HG03064 (cell line): ENCODE measurements around the gene LRRC3.
"Not testable (repeated sequence)": the region's sequence is repeated elsewhere in the genome, so short reads cannot be mapped to it uniquely, and the experiment has no call there.

ENCODE experiments used
- ATAC-seq: cut with Tn5 transposase; IDR thresholded peaks from one replicate; pipeline ENCODE4 v1.9.1; 2021; ENCODE audit warnings: low read depth; ENCODE audit not compliant: unreplicated experiment

The LRRC3 gene, protein sequence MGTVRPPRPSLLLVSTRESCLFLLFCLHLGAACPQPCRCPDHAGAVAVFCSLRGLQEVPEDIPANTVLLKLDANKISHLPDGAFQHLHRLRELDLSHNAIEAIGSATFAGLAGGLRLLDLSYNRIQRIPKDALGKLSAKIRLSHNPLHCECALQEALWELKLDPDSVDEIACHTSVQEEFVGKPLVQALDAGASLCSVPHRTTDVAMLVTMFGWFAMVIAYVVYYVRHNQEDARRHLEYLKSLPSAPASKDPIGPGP

DNA sequence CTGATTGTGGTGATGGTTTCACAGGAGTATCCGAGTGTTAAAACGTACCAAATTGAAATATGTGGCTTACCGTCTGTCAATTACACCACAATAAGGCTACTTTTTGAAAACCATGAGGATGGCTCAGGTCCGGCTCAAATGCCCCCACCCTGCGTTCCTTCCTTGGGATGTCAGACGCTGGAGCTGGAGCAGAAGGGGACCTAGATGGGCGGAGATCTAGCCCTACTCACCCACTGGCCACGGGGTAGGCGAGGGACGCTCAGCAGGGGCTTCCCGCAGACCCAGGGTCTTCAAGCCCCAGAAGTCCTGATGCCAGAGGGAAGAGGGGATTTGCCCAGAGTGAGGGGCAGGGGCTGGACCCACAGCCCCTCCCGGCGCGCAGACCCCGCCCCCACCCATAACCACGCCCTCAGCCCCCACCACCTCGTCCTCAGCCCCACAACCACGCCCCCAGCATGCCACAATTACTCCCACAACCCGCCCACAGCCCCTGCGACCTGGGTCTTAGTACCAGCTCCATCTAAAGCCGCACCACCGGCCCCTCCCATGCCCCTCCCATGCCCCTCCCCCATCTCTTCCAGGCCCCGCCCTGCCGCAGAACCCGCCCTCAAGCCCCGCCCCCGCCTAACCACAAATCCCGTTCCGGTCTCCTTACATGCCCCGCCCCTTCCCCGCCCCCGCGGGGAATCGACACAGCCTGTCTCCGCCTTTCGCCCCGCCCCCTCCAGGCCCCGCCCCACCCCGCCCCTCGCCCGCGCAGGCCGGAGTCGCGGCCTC lies at the start of gene LRRC3:
LRRC3 (plus strand) TSS at position 764 of the 777 bp plus-strand sequence. CDS start 1,135 bp downstream, outside the sequence.
- no peak for ATAC-seq

DNA sequence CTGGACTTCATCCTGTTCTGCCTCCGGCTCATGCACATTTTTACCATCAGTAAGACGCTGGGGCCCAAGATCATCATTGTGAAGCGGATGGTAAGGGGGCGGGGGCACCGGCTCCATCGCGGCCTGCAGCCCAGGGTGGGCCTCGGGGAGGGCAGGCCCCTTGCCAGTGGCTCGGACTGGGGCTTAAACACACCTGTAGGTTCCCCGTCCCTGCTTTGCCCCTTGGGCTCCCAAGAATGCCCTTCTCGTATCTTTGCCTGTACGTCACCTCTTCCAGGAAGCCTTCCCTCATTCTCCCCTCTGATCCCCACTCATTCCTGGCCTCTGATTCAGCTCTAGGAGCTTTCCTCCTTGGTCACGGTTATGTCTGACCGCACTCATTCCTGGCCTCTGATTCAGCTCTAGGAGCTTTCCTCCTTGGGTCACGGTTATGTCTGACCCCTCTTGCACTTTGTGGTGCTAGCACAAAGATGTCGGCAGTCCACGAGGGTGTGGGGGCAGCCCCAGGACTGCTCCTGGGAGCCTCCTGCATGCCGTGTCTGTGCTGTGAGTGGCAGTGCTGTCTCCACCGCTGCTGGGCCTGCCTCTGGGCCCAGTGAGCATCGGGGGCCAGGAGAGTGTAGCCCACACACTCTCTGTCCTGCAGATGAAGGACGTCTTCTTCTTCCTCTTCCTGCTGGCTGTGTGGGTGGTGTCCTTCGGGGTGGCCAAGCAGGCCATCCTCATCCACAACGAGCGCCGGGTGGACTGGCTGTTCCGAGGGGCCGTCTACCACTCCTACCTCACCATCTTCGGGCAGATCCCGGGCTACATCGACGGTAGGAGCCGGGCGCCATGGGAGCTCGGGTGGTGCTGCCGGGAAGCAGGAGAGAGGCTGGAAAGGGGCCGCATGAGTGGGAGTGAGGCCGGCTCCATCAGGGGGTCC lies 49.1 kb upstream of the LRRC3 start:
- no peak for ATAC-seq

DNA sequence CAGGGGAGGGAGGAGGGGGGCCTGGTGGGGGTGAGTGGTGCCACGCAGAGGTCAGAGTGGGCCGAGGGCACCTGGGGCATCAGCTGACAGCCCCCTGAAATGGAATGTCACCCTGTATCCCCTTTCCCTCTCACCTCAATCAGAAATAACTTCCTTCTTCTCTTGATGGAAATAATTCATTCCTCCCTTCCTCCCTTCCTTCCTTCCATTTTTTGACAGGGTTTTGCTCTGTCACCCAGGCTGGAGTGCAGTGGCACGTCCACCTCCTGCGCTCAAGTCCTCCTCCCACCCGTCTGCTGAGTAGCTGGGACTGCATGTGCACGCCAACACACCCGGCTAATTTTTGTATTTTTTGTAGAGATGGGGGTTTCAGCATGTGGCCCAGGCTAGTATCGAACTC lies 48.4 kb upstream of the LRRC3 start:
- no peak for ATAC-seq

DNA sequence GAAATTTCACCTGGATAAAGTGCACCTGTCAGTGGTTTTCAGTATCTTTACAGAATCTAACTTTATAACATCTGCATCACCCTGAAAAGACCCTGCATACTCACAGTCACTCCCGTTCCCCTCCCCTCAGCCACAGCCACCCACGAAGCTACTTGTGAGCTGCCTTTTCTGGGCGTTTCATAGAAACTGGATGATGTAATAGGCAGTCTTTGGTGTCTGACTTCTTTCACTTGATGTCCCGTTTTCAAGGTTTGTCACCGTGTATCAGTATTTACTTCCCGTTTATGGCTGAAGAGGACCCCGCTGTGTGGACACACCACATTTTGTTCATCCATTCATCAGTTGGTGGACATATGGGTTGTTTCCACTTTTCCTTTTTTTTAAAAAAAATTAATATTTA lies 47.8 kb upstream of the LRRC3 start:
- ATAC-seq = no peak

DNA sequence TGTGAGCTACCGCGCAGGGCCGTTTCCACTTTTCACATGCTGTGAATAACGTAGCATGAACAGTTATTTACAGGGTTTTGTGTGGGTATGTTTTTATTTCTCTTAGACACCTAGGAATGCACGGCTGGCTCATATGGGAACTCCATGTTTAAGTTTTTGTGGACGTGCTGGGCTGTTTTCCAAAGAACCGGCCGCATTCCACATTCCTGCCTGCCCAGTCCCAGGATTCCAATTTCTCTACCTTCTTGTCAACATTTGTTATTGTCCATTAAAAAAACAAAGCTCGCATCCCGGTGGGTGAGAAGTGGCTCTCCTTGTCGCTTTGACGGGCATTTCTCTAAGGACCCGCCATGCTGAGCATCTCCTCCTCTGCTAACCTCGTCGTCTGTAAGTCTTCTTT lies 47.1 kb upstream of the LRRC3 start:
- no peak for ATAC-seq

DNA sequence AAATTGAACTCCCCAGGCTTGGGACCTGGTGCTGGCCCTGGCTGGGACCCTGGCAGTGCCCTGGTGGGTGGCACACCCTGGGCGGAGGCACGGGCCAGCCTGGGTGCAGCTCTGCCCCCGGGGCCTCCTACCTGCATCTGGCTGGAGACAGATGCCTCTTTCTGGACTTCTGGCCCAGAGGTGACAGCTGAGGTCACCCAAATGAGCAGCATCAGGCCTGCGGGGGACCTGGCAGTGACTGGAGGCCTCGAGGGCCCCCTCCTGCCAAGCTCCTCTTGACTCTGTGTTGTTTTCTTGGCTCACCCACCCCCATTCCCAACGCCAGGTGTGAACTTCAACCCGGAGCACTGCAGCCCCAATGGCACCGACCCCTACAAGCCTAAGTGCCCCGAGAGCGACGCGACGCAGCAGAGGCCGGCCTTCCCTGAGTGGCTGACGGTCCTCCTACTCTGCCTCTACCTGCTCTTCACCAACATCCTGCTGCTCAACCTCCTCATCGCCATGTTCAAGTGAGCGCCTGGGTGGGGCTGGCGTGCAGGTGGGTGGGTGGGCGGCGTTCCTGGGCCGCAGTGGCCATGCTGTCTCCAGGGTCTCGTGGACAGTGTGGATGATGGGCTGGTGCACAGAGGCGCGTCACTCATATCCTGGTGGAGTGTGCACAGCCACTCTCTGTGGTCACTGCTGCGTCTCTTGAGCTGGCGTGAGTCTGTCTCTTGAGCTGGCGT lies 41.6 kb upstream of the LRRC3 start:
- no peak for ATAC-seq

DNA sequence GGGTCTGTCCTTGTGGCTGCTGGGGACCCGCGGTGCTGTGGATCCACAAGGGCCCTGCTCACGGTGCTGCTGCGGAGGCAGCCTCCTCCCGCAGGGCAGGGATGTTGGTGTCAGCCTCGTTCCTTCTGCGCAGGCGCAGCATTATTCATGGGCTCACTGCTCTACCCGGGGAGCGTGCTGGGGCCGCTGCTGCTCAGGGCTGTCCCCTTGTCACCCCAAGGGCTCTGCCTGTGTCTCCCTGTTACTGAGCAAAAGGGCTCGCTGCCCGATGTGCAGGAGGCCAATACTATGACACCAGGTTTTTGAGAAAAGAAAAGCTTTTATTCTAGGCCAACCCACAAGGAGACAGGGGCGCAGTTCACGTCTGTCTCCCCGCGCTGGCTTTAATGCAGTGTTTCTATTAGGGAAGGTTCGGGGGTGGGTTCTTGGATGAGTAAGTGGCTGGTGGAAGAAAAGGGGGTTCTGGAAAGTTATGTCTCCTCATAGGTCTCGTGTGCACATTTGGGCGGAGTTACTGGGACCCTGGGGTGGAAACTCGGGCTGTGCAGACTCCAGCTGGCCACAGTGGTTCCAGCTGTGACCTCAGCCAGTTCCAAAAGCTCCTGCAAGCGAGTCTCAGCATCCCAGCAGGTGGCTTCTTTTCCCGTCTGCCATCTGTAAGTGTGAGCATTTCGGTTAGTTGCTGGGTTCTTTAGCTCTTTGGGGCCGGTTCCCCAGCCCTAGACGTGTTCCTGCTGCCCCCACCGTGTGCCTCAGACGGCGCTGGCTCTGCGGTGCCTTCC lies 40.8 kb upstream of the LRRC3 start:
- ATAC-seq = no peak

DNA sequence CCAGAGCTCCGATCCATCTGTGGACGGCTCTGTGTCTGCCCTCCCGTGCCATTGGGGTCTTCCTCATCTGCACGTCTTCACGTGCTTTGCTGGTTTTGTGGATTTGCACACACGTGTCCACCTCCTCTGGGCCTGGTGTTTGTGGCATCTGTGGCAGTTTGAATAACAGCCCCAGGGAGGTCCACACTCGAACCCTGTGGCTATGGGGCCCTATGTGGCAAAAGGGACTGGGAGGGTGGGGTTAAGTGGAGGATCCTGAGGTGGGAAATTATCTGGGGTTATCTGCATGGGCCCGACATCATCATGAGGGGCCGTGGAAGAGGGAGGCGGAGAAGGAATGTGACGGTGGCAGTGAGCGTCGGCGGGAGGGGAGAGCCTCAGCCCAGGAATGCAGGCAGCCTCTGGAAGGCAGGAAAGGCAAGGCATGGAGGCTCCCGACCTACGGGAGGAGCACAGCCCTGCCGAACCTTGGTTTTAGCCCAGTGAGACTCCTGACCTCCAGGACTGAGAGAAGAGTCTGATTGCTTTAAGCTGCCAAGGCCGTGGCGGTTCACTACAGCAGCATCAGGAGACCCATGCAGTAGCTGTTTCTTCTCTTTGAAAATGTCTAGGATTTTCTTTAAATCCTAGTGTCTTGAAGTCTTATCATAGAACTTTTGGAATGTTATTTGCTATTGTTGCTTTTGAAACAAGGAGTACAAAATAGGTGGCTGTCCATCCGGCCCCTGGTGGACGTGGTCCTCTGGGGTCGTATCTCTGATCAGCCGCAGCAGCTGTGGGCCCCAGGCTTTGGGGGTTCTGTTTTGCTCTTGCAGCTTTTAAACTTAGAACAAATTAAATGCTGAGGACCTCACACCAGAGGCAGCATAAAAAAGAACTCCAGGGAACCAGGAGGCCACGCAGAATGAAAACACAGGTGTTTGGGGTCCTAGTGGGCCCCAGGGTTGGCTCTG lies 40.0 kb upstream of the LRRC3 start:
- no peak for ATAC-seq

DNA sequence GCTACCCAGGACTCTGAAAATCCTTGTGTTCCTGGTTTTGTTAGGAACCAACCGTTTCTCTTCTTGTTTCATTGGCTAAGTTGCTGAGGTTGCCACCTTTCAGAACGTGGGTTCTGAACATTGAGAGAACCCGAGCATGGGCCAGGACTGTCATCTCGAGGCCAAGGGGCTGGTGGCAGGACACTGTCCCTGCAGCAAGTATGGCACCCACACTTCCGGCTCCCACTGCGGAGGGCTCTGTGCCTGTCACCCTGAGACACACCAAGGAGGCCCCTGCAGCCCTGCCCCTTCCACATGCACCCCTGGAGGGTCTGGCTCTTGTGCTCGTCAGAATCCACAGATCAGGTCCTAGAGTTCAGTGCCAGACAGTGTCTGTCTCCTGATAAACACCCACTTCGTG lies 39.1 kb upstream of the LRRC3 start:
- no peak for ATAC-seq

DNA sequence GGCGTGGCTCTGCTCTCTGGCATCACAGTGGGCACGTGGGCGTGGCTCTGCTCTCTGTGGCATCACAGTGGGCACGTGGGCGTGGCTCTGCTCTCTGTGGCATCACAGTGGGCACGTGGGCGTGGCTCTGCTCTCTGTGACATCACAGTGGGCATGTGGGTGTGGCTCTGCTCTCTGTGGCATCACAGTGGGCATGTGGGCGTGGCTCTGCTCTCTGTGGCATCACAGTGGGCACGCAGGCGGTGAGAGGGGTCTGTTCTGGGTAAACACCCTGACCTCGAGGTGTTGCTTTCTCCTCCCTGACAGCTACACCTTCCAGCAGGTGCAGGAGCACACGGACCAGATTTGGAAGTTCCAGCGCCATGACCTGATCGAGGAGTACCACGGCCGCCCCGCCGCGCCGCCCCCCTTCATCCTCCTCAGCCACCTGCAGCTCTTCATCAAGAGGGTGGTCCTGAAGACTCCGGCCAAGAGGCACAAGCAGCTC lies 37.6 kb upstream of the LRRC3 start:
- not testable (repeated sequence) for ATAC-seq

DNA sequence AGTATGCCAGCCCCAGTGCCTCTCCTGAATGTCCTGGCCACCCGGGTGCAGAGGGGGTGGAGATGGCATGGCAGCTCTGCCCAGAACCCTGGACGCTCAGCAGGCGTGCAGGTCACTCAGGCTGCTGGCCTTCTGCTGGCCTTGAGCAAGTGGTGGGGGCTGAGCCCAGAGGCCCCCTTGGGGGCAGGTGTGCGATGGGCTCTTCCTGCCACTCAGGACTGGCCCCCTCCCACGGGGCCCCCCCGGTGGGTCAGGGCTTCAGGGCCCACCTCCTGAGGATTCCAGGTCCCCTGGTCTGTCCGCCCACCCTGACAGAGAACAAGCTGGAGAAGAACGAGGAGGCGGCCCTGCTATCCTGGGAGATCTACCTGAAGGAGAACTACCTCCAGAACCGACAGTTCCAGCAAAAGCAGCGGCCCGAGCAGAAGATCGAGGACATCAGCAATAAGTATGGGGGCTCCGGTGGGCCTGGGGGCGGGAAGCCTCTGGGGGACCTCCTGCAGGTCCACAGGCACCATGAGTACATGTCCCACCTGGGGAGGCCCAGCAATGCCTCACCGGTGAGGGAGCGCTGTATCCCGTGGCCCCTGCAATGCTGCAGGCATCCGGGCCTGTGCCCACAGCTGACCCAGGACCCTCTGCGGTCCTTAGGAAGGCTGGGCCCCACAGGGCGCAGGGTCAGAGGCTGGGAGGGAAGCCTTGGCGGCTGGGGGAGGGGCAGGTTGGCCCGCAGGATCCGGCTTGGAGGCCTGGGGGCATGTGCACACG lies 37.0 kb upstream of the LRRC3 start:
- ATAC-seq = no peak

DNA sequence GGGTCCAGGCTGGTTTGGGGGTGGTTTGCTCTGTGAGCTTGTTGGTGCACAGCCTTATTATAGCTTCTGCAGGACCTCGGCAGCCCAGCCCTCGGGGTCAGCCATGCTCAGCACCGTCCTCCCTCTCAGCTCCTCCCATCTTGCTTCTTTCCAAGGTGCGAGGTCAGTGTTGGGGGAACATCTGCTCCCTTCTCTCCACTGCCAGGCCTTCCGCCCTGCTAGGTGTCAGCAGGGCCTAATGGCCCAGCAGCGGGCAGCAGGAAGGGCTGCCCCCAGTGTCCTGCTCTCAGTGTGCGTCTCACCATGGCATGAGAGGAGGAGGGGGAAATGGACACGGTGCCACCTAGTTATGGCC lies 36.5 kb upstream of the LRRC3 start:
- ATAC-seq = no peak

DNA sequence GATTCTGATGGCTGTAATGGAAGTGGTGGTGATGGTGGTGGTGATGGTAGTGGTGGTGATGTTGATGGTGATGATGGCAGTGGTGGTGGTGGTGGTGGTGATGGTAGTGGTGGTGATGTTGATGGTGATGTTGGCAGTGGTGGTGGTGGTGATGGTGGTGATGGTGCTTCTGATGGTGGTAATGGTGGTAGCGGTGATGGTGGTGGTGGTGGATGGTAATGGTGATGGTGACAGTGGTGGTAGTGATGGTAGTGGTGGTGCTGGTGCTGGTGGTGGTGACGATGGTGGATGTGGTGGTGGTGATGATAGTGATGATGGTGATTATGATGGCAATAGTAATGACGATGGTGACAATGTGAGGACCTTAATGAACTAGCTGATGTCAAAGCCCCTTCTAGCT lies 35.6 kb upstream of the LRRC3 start:
- no peak for ATAC-seq

DNA sequence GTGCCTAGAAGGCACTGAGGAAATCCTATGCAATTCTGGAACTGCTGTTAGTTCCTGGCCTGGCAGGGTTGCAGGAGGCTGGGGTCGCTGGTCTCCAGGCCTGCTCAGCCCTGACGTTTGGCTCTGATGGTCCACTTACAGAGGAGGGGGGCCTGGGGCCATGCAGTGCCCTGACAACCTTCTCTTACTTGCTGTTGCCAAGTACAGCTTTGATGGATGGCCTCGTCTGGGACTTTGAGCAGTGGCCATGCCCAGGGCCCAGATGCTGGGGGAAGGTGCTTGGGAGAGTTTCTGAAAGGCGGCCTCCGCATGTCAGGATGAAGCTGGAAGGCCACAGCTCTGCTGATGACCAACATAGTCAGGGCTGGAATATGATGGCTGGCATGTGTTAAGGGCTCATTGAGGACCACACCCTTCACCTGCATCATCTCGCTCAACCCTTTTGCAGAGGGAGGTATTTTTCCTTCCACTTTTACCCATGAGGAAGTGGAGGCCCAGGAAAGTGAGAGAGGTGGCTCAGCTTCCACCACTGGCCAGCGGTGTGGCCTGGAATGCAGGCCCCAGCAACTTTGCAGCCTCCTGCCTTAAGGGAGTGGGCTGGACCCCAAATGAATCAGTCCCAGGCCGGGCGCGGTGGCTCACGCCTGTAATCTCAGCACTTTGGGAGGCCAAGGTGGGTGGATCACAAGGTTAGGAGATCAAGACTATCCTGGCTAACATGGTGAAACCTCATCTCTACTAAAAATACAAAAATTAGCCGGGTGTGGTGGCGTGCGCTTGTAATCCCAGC lies 34.7 kb upstream of the LRRC3 start:
- no peak for ATAC-seq

DNA sequence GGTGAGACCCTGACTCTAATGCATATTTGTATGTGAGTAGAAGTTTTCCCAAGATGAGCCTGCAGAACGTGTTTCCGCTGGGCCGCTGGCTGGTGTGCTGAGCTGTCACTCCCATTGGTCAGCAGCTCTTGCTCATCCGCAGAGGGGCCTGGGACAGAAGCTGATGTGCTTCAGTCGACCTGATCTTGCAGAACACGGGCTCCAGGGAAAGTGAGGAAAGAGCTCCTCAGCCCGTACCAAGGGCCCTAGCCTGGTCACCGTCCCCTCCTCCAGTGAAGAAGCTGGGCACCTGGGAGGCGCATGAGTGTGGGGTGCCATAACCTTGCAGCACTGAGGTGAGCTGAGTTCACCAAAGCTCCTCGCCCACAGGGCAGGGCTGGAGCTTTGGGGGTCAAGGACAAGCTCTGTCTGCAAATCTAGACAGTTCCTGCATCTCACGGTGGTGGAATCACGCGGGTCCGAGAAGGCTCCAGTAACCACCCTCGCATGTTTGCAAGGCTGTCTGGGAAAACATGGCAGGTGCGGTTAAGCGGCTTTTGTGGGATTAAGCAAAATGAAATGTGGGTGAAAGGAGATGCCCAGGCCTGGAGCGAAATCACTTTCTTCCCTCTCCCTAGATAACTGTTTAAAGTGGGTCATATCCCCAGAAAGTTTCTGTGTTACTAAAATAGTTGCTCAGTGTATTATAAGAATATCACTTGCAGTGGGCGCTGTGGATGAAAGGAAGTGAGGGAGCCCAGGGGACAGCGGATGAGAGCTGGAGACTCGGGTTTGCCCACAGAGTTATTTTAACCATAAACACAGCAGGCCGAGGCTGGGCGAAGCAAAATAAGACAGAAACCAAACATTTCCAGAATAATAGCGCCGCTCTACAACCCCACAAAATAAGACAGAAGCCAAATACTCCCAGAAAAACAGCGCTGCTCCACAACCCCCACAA lies 33.1 kb upstream of the LRRC3 start:
- no peak for ATAC-seq

DNA sequence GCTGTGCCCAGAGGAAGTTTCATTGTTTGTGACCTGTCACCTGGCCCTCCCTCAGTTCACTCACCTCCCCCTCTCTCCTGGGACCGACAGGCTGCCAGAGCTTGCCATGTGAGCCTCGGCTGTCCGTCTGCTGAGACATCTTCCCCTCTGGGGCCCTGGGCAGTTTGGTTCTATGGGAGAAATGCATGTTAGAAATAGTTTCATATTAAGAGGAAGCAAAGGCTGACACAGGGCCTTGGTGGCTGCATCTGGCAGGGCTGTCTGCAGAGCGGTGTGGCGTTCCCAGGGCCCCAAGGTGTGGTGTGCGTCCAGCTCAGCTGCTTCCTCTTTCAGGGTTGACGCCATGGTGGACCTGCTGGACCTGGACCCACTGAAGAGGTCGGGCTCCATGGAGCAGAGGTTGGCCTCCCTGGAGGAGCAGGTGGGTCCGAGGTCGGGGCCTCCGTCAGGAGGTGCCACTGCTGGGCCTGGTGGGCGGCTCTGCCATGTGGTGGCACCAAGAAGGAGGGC lies 31.9 kb upstream of the LRRC3 start:
- ATAC-seq = no peak
